Fibroblast of mammary gland (primary cell): ENCODE results near the gene CEP72.

Experiments
- DNase-seq: peaks from one replicate; pipeline ENCODE4 v3.0.0-alpha.2; 2010; ENCODE audit warnings: low read depth
- H3K4me3 ChIP-seq: 2 replicates; pipeline ENCODE4 v1.5.1; 2011; ENCODE audit warnings: low read depth, mild to moderate bottlenecking, low read length, moderate library complexity; ENCODE audit not compliant: control insufficient read depth
- TF ChIP-seq, protein P1 (sequence below): conservative IDR thresholded peaks from 2 replicates; pipeline ENCODE4 v1.5.1; 2011; ENCODE audit warnings: low read depth, low read length, inconsistent platforms; ENCODE audit not compliant: control insufficient read depth, insufficient read depth

CEP72 gene

DNA sequence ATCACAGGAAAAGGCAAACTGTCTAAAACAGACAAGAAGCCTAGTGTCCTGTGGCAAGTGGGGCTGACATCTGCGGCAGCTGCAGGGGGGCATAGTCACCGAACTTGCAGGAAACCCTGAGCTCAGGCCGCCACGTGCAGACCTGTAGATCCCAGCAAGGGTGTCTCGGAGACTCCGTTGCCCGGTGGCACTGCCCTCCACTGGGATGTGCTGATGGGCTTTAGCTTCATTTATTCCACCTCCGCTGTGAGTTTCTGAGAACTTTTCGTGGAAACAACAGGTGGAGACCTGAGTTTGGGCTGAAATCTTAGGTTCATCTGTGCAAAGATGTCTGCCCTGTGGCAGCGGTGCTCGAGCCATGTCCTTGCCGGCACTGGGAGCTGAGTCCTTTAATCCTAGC is 22.1 kb downstream of the CEP72 start:
- no peak overlapping the region for H3K4me3 ChIP-seq
- TF ChIP-seq, protein P1, sequence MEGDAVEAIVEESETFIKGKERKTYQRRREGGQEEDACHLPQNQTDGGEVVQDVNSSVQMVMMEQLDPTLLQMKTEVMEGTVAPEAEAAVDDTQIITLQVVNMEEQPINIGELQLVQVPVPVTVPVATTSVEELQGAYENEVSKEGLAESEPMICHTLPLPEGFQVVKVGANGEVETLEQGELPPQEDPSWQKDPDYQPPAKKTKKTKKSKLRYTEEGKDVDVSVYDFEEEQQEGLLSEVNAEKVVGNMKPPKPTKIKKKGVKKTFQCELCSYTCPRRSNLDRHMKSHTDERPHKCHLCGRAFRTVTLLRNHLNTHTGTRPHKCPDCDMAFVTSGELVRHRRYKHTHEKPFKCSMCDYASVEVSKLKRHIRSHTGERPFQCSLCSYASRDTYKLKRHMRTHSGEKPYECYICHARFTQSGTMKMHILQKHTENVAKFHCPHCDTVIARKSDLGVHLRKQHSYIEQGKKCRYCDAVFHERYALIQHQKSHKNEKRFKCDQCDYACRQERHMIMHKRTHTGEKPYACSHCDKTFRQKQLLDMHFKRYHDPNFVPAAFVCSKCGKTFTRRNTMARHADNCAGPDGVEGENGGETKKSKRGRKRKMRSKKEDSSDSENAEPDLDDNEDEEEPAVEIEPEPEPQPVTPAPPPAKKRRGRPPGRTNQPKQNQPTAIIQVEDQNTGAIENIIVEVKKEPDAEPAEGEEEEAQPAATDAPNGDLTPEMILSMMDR, result no peak
- DNase-seq, result no peak

DNA sequence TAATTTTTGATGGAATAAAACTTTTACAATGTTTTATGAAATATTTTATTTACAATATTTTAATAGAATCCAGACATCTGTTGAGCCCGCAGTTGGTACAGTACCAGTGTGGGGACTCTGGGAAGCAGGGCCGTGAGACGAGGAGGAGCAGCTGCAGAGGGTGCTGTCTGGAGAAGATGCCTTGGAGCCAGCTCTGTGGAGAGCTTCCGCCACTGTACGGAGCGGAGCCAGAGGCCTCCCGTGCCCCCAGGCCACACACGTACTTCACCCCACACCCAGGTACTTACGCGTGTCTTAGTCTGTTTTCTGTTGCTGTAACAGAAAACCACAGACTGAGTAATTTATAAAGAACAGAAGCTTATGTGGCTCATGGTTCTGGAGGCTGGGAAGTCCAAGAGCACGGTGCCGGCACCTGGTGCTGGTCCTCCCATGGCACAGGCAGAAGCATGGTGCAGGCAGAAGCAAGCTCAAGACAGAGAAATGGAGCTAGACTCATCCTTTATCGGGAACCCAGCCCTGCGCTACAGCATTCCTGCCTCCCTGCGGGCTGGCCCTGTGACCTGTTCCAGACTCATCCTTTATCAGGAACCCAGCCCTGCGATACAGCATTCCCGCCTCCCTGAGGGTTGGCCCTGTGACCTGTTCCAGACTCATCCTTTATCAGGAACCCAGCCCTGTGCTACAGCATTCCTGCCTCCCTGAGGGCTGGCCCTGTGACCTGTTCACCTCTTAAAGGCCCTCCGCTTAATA is 23.3 kb downstream of the CEP72 start:
- no peak overlapping the region for H3K4me3 ChIP-seq
- TF ChIP-seq, protein P1, result no peak
- no peak for DNase-seq

DNA sequence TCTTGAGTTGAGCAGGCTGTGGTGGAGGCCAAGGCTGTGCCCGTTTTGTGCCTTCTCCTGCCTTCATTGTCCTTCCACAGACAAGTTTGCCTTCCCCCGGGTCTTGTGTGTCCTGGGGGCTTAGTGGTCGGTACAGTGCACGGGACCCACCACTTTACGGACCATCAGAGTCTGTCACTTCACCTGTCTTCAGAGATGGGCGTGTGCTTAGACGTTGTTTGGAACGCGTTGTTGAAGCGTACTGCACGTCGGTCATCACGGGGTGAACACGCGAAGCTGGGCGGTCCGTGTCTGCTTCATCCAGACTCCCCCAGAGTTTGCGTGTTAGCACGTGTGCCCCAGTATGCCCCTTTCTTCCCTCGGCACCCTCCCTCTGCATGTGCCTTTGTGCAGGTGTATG is 24.8 kb downstream of the CEP72 start:
- no peak for DNase-seq
- TF ChIP-seq, protein P1, result no peak

DNA sequence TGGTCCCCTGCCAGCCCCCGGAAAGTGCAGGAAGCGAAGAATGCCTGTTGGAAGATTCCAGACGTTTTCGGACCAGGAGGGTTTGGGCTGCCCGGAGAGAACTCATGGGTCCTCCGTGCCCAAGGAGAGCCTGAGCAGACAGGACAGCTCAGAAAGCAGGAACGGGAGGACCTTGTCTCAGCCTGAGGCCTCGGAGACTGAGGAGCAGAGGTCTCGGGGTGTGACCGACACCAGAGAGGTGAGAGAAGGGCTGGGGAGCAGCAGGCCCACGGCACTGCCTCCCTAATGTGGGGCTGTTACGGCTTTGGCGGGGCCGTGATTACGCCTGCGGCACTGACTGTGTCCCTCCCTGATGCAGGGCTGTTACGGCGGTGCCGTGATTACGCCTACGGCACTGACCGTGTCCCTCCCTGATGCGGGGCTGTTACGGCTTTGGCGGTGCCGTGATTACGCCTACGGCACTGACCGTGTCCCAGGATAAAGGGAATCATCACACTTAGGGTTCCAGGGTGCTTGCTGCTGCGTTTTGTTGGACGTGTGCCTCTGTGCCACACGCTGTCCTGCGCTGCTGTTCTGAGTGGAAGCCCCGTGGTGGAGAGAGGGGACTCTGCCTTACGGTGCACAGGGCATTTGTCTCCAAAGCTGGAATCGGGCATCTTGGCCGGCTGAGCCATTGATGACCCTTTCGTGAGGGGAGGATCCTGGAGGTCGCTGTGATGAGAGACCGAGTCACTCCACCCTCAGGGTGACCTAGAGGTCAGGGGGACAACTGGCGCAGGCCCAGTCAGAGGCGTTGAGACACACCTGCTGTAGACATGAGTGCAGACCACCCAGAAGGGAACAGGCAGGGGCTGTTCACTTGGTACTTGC is 25.7 kb downstream of the CEP72 start:
- no peak for DNase-seq
- TF ChIP-seq, protein P1, result no peak
- no peak overlapping the region for H3K4me3 ChIP-seq

More for the DNA sequence above, 24.8 kb downstream of the CEP72 start:
- H3K4me3 ChIP-seq, result no peak overlapping the region

DNA sequence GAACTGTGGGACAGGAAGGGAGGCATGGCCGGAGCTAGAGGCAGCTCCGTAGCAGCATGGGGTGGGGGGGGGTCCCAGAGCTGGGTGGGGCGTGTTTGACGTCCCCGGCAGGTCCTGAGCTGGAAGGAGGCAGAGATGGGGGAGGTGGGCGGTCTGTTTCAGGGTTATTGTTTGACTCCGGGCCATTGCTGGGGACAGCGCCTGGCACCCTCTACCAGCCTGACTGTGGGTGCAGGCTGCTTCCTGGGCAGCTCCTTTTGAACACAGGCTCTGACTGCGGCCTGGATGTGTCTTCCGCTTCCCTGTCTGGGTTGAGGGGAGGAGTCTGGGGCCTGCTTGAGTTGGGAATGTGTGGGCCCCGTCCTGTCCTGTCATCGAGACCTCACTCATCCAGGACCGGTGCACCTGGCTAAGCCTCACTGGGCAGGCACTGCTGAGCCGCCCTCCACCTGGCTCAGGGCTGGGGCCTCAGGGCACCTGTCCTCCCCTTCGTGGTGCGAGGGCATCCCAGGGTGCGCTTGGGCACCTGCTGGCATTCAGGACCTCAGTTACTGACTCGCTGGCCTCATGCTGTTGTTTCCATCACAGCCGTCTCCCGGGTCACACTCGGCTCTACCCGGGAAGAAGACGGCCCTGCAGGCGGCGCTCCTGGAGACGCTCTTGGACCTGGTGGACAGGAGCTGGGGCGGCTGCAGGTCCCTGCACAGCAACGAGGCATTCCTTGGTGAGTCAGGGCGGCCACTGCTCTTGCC is 26.5 kb downstream of the CEP72 start:
- no peak overlapping the region for H3K4me3 ChIP-seq
- no peak for DNase-seq
- TF ChIP-seq, protein P1, result no peak

DNA sequence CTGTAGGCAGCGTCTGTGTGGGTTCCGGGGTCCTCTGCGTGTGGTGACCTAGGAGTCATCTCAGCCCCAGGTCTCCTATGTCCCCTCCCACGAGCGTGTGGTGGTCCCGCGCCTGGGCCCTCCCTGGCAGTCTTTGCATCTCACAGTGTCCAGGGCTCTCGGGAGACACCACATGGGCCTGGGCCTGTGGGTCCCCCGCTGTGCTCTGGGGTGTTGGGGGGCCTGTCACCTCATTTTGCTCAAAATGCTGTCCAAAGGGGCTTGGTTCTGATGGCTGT is 27.1 kb downstream of the CEP72 start:
- no peak for DNase-seq
- no peak overlapping the region for H3K4me3 ChIP-seq
- TF ChIP-seq, protein P1, result no peak
